Spleen (tissue), 11 donors: Measurements from ENCODE around the gene TXNRD2. TPM values are rescaled to one million over a fixed set of nuclear protein-coding genes. Genes with fewer than 3 reads are reported as not detected.

ENCODE experiments used
- DNase-seq: peaks from one replicate; pipeline ENCODE4 v3.0.0-alpha.2; 2020
- H3K27ac ChIP-seq, 8 donors: fragments of 200-600 bp; sonication (generic) in 7 of 8; 1 replicate in 4 of 8; 2 replicates in 4 of 8; pipeline versions ENCODE4 v1.5.0 to v1.8.0; 2016 to 2021; ENCODE audit warnings: inconsistent platforms in 4 of 8, mild to moderate bottlenecking in 4 of 8, moderate library complexity in 1 of 8
- H3K27me3 ChIP-seq, 7 donors: fragments of 200-600 bp; sonication (generic) in 6 of 7; replicated peaks in 1 of 7; 1 replicate in 4 of 7; 2 replicates in 3 of 7; pipeline versions ENCODE4 v1.5.0 to v1.8.0; 2016 to 2021; ENCODE audit warnings: inconsistent platforms in 3 of 7, mild to moderate bottlenecking in 1 of 7
- H3K36me3 ChIP-seq, 6 donors: fragments of 200-600 bp; sonication (generic) in 5 of 6; 1 replicate in 4 of 6; 2 replicates in 2 of 6; pipeline versions ENCODE4 v1.5.0 to v1.8.0; 2016 to 2021; ENCODE audit warnings: inconsistent platforms in 2 of 6
- H3K4me1 ChIP-seq, 6 donors: fragments of 200-600 bp; sonication (generic) in 5 of 6; 1 replicate in 3 of 6; 2 replicates in 3 of 6; pipeline versions ENCODE4 v1.5.0 to v1.8.0; 2016 to 2021; ENCODE audit warnings: inconsistent platforms in 3 of 6
- H3K4me3 ChIP-seq, 8 donors: fragments of 200-600 bp; sonication (generic) in 7 of 8; 1 replicate in 4 of 8; 2 replicates in 4 of 8; pipeline versions ENCODE4 v1.5.0 to v1.8.0; 2016 to 2021; ENCODE audit warnings: inconsistent platforms in 4 of 8, mild to moderate bottlenecking in 4 of 8, moderate library complexity in 2 of 8
- H3K9me3 ChIP-seq, 8 donors: fragments of 200-600 bp; sonication (generic) in 7 of 8; 1 replicate in 4 of 8; 2 replicates in 4 of 8; pipeline versions ENCODE4 v1.5.0 to v1.8.0; 2016 to 2021; ENCODE audit warnings: inconsistent platforms in 4 of 8
- CTCF ChIP-seq, 11 experiments: fragments of 200-600 bp in 7 of 11; fragments of 450-650 bp in 4 of 11; sonication (generic) in 4 of 11; IDR thresholded peaks in 8 of 11; conservative IDR thresholded peaks in 3 of 11; 1 replicate in 7 of 11; 2 replicates in 4 of 11; pipeline versions ENCODE4 v1.4.0 to v1.8.0; 2016 to 2021; ENCODE audit warnings: antibody characterized with exemption in 11 of 11, inconsistent platforms in 4 of 11, mild to moderate bottlenecking in 1 of 11
- POLR2A ChIP-seq, 3 donors: fragments of 450-650 bp; IDR thresholded peaks; one replicate each; pipeline ENCODE4 v1.5.1; 2017; ENCODE audit warnings: antibody characterized with exemption in 3 of 3, mild to moderate bottlenecking in 1 of 3
- POLR2AphosphoS5 ChIP-seq, 3 donors: sonication (generic); formaldehyde crosslinking; IDR thresholded peaks; one replicate each; pipeline ENCODE4 v1.5.1; 2017; ENCODE audit warnings: antibody characterized with exemption in 3 of 3
- WGBS, 5 donors: extraction: QIAGEN DNeasy Blood & Tissue Kit in 3 of 5; methylation state at CpG; one replicate each; pipeline versions ENCODE4 v1.1.5 to v1.1.7; 2013 to 2018; 5-methylcytosine and 5-hydroxymethylcytosine counted together
- intact Hi-C: fragments of 100-400 bp; cut with DNase I; formaldehyde crosslinking; loops from one replicate; pipeline ENCODE4 v1.15.0; 2023; ENCODE audit warnings: low total_unique reads
- polyA plus RNA-seq, 3 donors: library from polyadenylated mRNA; stranded (reverse); fragments of 200-250 nt; gene quantifications; one replicate each; pipeline ENCODE4 v1.2.1, GENCODE V29; 2013
- total RNA-seq, 7 donors: library from RNA; depleted of rRNA in 3 of 7; stranded (reverse); fragments of >200 nt in 3 of 7; fragmentation: NEBNext Ultra II Directional in 4 of 7; extraction: Animal tissue kit (Norgen Biotek cat#: 25700) in 4 of 7; gene quantifications; one replicate each; pipeline versions ENCODE4 v1.1.0 to v1.2.1, GENCODE V29; 2016 to 2021
- donor health status: healthy with polysubstance abuse.
- donor health status: DM: no; HTN: no; CAD: no; lungs with moderate emphysema.
- donor health status: DM: no; HTN: no; CAD: no.
- donor health status: Bipolar disorder and iron deficiency.
- donor health status: healthy.
- donor health status: DM: no; HTN: no; CAD: no.
- donor health status: DM: yes; HTN: yes; CAD: no.

TXNRD2 gene
- total and polyA plus RNA-seq, 10 donors, result 21.6 to 45.9 (median 35.5) TPM

DNA sequence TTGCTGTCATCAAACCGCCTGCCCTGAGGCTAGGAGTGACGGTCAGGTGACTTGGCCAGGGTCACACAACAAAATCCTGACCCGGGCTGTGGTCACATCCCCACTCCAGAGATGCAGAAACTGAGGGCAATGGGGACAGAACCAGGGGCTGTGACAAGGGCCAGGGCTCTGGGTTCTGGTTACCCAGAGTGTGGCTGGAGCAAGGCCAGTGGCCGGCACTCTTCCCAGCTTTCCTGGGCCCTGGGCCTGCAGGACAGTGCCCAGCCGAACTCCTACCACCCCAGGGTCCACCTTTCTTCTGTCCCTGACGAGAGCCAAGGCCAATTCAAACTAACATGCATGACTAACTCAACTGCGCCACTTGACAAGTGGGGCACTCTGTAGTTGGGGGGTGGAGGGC is 39.1 kb upstream of the TXNRD2 start:
- peaks cover 0 to under 1% (median 0%) of the 10 kb centered on the region in 7 donors for H3K27me3 ChIP-seq
- H3K4me3 ChIP-seq, result no peak overlapping the region
- H3K9me3 ChIP-seq, result no peaks in the 10 kb centered on the region
- DNase-seq, result no peak
- intact Hi-C loops, result no loop called here
- no peak for TF ChIP-seq POLR2A (IDR thresholded peaks at IDR 0.05)
- no peak for TF ChIP-seq CTCF (IDR thresholded peaks at IDR 0.05 in 8 of 11, conservative IDR thresholded peaks at IDR 0.05 in 3 of 11)
- TF ChIP-seq POLR2AphosphoS5 (IDR thresholded peaks at IDR 0.05), result no peak
- H3K4me1 ChIP-seq, result peaks cover 0 to 28% (median 11%) of the 10 kb centered on the region in 6 donors
- WGBS, 5 donors, result 80 to 95% (median 89%) methylated on average over 4 to 7 of the region's 7 CpGs
- no peak overlapping the region for H3K27ac ChIP-seq
- H3K36me3 ChIP-seq, result peaks cover 0 to 59% (median 16%) of the 10 kb centered on the region in 6 donors

DNA sequence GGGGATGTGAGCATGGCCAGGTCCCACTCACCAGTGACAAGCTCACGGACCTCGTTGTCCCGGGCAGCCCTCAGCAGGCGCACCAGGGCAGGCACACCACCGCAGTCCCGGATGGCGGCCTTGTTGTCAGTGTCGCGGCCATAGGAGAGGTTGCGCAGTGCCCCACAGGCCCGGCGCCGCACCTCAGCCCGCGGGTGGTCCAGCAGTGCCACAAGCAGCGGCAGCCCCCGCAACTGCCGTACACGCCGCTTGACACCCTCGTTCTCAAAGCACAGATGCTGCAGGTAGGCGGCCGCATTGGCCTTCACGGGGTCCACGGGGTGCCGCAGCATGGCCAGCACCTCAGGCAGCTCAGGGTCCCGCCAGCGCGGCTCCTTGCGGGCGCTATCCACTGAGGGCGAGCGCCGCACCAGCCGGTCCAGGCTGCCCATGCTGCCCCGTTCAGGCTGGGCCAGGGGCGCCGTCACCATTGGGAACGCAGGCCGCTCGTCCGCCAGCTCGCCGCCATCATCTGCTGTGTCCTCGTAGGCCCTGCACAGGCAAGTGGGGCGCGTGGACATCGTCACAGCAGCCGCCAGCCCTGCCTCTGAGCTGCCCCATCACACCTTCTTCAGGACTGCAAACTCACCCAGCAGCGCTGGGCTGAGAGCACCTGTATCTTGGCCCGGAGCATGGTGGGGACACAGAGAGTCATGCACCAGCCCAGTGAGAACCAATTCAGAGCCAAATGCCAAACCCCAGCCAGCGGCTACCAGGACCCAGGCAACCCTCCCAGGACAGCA is 38.3 kb upstream of the TXNRD2 start:
- no peaks in the 10 kb centered on the region for H3K9me3 ChIP-seq
- peaks cover 0 to 66% (median 16%) of the 10 kb centered on the region in 6 donors for H3K36me3 ChIP-seq
- WGBS, 5 donors, result 78 to 96% (median 95%) methylated on average over 11 to 52 of the region's 52 CpGs
- no peak for TF ChIP-seq CTCF (IDR thresholded peaks at IDR 0.05 in 8 of 11, conservative IDR thresholded peaks at IDR 0.05 in 3 of 11)
- TF ChIP-seq POLR2AphosphoS5 (IDR thresholded peaks at IDR 0.05), result peak in 1 of 3 donors; percentile 24
- TF ChIP-seq POLR2A (IDR thresholded peaks at IDR 0.05), result no peak
- DNase-seq, result no peak
- H3K4me3 ChIP-seq, result no peak overlapping the region
- no peaks in the 10 kb centered on the region for H3K27me3 ChIP-seq
- intact Hi-C loops, result loop anchor here (10.0 kb wide), 1 partner anchor 145 kb away; no protein-coding TSS in a partner anchor
- H3K27ac ChIP-seq, result no peak overlapping the region
- peaks cover 0 to 28% (median 11%) of the 10 kb centered on the region in 6 donors for H3K4me1 ChIP-seq

- peaks cover 0 to 70% (median 16%) of the 10 kb centered on the region in 6 donors for H3K36me3 ChIP-seq
- H3K4me3 ChIP-seq, result no peak overlapping the region
- no peak overlapping the region for H3K27ac ChIP-seq
- intact Hi-C loops, result loop anchor here (10.0 kb wide), 1 partner anchor 146 kb away; no protein-coding TSS in a partner anchor
- TF ChIP-seq CTCF (IDR thresholded peaks at IDR 0.05 in 8 of 11, conservative IDR thresholded peaks at IDR 0.05 in 3 of 11), result no peak
- TF ChIP-seq POLR2AphosphoS5 (IDR thresholded peaks at IDR 0.05), result no peak
- no peak for TF ChIP-seq POLR2A (IDR thresholded peaks at IDR 0.05)
- H3K9me3 ChIP-seq, result no peaks in the 10 kb centered on the region
- peaks cover 0 to 36% (median 14%) of the 10 kb centered on the region in 6 donors for H3K4me1 ChIP-seq
- no peaks in the 10 kb centered on the region for H3K27me3 ChIP-seq
- 92 to 96% (median 94%) methylated on average over 16 to 17 of the region's 17 CpGs for WGBS, 5 donors
- DNase-seq, result no peak
These were observed 37.1 kb upstream of the TXNRD2 start for GRCh38 chr22:19978748-19979147.
